ENCODE measurements around the gene PLP1.

PLP1 gene

DNA sequence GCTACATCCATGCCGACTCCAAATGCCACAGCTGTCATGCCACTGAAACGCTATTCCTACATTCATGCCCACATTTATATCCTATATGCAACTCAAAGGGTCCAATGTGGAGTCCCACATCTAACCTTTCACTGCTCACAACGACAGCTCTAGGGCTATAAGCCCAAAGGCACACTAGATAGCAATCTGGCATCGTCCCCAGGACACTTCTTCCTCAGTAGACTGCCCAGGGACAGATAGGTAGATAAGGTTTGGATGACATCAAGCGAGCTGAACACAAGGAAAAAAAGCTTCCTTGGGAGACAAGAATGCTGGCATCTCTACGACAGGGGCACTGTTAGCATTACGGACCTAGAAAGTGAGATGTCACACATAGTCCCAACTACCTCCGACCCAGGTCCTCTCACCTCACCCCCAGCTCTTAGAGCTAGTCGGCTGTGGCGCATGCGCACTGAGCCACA, 54.7 kb downstream of the PLP1 start:
- DNase-seq: peak; percentile 36

DNA sequence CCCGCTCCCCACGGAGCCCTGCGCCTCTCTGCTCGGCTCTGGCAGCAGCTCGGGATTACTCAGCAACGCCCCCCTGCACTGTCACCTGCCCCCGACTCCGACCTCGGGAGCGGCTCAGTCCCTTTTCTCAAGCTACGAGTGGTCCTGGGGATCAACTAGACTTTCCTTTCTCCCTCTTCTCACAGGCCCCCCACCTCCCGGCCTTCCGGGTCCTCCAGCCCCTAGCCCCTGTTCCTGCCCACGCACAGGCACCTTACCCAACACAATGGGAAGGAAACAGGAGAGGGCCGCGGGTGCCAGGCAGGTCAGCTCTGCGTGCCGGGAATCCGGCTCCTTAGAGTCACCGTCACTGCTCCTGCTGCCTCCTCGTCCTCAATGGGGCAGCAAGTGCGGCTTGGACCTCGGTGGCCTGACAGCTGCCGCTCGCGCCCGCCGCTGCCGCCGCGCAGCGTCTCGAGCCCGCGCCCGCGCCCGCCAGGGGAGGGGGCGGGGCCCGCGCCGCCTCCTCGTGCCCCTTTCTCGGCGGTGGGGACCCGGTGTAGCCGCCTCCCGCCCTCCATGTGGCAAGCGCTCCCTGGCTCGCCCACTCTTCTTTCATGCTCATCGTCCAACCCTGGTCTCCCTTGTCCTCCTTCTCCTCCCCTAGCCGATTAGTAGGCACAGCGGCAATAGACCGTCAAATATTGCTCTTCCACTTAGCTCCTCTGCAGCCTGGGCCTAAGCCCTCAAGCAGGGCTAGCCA, 55.3 kb downstream of the PLP1 start, which contains the start of gene RAB9B:
Gene RAB9B, minus strand, starts transcription at position 455 of the 742 bp plus-strand sequence. CDS start 6,473 bp downstream, outside the sequence.
- DNase-seq: peak; percentile 5

DNA sequence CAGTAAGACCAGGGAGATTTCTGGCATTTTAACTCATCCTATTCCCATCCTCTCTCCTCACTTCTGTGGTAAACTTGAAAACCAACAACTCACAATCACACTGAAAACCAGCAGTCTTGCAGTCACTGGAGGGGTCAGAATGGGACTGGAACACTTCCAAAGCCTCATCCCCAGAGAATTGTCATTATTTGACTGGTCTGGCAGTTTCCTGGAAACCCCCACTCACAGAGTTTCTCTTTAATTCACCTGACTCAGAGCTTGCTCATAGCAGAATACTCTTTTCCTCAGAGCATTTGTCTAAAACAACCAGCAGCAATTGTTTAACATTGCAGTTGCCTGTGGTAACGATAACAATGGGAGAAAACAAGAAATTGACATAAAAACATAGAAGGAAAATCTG, 62.8 kb downstream of the PLP1 start:
- DNase-seq: no peak
